Measurements from ENCODE around the gene ZFP69.
A peak's percentile ranks its signal among the peaks of the same experiment; 100 is the strongest.

The ZFP69 gene

DNA sequence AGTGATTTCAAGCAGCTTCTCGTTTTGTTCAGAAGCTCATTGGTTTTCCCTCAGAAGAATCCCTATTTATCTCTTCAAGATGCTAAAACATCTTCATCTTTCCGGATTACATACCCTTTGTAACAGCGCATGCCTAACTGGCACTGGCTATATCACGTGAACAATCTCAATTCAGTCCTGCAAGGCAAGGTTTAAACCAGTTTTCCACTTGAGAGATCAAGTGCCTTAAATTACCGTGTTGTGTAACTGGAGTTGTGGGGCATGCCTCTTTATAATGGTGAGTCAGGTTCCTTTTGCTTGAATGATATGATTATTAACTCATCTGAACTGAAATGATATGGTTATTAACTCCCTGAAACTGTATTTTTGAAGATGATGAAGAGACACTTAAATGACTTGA lies 37.8 kb upstream of the ZFP69 start:
- H3K4me3 ChIP-seq (ENCODE audit: low read depth, low read length): no peak overlapping the region
- TF ChIP-seq, protein P1, sequence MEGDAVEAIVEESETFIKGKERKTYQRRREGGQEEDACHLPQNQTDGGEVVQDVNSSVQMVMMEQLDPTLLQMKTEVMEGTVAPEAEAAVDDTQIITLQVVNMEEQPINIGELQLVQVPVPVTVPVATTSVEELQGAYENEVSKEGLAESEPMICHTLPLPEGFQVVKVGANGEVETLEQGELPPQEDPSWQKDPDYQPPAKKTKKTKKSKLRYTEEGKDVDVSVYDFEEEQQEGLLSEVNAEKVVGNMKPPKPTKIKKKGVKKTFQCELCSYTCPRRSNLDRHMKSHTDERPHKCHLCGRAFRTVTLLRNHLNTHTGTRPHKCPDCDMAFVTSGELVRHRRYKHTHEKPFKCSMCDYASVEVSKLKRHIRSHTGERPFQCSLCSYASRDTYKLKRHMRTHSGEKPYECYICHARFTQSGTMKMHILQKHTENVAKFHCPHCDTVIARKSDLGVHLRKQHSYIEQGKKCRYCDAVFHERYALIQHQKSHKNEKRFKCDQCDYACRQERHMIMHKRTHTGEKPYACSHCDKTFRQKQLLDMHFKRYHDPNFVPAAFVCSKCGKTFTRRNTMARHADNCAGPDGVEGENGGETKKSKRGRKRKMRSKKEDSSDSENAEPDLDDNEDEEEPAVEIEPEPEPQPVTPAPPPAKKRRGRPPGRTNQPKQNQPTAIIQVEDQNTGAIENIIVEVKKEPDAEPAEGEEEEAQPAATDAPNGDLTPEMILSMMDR (IDR thresholded peaks at IDR 0.05; ENCODE audit: borderline replicate concordance, insufficient read depth, low read depth, low read length): no peak

DNA sequence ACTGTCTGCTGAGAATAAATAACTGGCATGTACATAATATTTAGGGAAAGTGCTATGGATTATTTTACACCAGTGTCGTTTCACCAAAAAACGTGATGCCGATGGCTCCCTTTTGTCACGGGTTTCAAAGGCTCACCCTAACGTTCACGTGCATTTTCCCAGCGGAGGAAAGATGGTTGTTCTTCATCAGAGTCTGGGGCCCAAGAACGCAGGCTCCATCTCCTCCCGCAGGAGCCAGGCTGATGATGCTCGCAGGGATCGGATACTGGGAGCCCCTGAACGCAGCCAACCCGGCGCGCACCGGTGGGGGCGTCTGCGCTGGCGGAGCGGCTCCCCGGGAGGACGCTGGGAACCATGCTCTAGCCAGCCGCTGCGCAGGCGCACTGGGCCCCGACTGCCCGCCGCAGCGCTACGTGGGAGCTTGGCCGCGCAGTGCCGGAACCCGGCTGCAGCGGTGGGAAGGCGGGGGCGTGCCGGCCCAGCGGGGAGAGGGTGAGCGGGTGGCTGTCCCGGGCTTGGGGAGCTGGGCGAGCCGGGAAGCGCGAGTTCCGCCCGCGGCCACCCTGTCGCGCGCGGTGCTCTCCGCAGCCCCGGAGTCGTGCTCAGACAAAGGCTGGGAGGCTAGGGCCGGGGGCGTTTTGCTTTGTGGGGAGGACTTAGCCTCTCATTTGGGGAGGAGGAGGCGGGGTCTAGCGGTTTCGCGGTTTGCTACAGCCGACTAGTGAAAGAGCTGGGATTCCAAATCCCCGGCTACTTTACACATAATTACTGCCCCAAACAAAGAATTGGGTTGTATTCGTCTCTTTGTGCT lies 27.2 kb upstream of the ZFP69 start, which contains the start of gene ZFP69B:
TSS of gene ZFP69B (plus strand) at position 793 of the 811 bp plus-strand sequence. CDS start 486 bp downstream, outside the sequence.
- peak within 1 kb of the TSS; percentile 86 for H3K4me3 ChIP-seq (ENCODE audit: low read depth, low read length)
- TF ChIP-seq, protein P1 (IDR thresholded peaks at IDR 0.05; ENCODE audit: borderline replicate concordance, insufficient read depth, low read depth, low read length): no peak

DNA sequence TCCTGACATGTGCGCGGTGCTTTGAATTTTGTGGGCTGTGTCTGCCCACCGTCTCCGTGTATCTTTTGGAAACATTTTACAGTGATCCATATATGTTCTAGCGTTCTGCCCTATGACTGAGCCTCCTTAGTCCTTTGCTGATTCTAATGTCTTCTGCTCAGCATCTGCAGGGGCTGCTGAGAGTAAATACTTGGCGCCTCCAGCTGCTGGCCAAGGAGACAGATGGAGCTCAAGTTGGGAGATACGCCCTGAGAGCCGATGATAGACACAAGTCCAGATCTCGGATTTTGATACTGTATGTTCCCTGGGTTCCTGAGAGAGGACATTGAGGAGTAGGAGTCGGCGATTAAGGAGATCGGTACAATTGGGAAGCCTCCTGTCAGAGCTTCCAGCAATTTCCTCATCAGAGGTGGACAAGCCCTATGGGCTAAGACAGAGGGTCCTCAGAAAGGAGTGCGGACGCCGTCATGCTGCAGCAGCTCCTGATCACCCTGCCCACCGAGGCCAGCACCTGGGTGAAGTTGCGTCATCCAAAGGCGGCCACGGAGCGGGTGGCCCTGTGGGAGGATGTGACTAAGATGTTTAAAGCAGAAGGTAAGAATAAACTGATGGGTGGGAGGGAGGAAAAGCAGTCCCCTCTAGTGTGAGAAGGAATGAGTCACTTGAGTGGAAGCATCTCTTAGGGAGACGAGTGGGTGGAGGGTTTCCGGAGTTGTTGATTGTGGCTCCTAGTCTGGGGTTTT lies 26.4 kb upstream of the ZFP69 start:
- H3K4me3 ChIP-seq (ENCODE audit: low read depth, low read length): peak overlapping the region; percentile 86
- TF ChIP-seq, protein P1 (IDR thresholded peaks at IDR 0.05; ENCODE audit: borderline replicate concordance, insufficient read depth, low read depth, low read length): no peak

DNA sequence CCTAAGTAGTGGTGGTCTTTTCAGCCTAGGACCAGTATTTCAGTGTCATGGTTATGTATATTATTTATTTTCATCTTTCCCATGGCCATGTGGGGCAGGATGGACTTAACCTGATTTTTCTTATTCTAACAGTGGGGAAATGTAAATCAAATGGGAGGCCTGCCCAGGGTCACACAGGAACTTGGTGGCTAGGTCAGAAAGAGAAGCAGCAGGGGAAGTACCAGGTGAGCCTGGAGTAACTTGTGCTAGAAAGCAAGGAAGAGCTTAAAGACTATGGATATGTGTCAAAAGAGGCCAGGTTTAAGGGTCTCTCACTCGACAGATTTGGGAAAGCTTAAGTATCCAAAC lies 25.9 kb upstream of the ZFP69 start:
- H3K4me3 ChIP-seq (ENCODE audit: low read depth, low read length): peak overlapping the region; percentile 86
- TF ChIP-seq, protein P1 (IDR thresholded peaks at IDR 0.05; ENCODE audit: borderline replicate concordance, insufficient read depth, low read depth, low read length): no peak

DNA sequence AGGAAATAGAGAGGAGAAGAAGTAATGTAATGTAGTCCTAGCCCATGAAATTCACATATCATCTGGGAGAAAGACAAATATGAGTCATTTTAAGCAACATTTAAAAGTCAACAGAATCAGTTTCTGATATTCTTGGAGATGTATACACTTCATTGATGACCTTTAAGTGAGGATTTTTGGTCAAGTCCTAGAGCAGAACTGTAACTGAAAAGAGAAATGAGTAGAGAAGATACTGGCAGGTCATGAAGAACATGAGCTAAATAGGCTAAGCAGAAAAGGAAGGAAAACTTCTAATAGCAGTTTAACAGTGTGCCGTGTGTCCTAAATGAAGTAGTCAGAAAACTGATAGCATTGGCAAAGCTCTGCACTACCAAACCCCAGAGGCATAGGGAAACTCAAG lies 22.2 kb upstream of the ZFP69 start:
- TF ChIP-seq, protein P1 (IDR thresholded peaks at IDR 0.05; ENCODE audit: borderline replicate concordance, insufficient read depth, low read depth, low read length): no peak
- no peak overlapping the region for H3K4me3 ChIP-seq (ENCODE audit: low read depth, low read length)

DNA sequence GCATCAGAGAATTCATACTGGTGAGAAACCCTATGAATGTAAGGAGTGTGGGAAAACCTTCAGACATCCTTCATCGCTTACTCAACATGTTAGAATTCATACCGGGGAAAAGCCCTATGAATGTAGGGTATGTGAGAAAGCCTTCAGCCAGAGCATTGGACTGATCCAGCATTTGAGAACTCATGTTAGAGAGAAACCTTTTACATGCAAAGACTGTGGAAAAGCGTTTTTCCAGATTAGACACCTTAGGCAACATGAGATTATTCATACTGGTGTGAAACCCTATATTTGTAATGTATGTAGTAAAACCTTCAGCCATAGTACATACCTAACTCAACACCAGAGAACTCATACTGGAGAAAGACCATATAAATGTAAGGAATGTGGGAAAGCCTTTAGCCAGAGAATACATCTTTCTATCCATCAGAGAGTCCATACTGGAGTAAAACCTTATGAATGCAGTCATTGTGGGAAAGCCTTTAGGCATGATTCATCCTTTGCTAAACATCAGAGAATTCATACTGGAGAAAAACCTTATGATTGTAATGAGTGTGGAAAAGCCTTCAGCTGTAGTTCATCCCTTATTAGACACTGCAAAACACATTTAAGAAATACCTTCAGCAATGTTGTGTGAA lies 14.0 kb upstream of the ZFP69 start:
- TF ChIP-seq, protein P1 (IDR thresholded peaks at IDR 0.05; ENCODE audit: borderline replicate concordance, insufficient read depth, low read depth, low read length): no peak
- H3K4me3 ChIP-seq (ENCODE audit: low read depth, low read length): no peak overlapping the region

Data from GM12875 (cell line).